Glomerular endothelial cell (primary cell): ENCODE results near the gene USP48. TPM values are rescaled to one million over a fixed set of nuclear protein-coding genes. Genes with fewer than 3 reads are reported as not detected.
"Not testable (repeated sequence)": the region's sequence is repeated elsewhere in the genome, so short reads cannot be mapped to it uniquely, and the experiment has no call there.

ENCODE experiments used
- DNase-seq: peaks from one replicate; pipeline ENCODE4 v3.0.0-alpha.2; 2011; ENCODE audit warnings: low read depth, low spot score; ENCODE audit errors: extremely low read depth
- total RNA-seq: library from RNA; depleted of rRNA; stranded (reverse); fragments of >200 nt; gene quantifications from 2 replicates; pipeline ENCODE4 v1.2.3, GENCODE V29; 2015

Gene USP48
- total RNA-seq, 1 donor from 2014 or later = 61.5 TPM

DNA sequence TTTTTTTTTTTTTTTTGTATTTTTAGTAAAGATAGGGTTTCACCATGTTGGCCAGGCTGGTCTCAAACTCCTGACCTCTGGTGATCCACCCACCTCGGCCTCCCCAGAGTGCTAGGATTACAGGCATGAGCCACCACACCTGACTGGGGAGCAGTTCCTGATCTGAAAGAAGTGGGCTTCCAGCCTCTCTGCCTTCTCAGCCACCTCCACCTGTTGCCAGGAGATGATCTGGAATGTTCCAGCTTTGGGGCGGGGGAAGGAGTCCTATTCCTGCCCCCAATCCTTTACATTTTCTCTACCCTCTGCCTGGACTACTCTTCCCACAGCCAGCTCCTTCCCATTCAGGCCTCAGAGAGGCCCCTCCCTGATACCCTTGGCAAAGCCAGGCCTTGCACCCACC is 141.9 kb downstream of the USP48 start:
- no peak for DNase-seq

DNA sequence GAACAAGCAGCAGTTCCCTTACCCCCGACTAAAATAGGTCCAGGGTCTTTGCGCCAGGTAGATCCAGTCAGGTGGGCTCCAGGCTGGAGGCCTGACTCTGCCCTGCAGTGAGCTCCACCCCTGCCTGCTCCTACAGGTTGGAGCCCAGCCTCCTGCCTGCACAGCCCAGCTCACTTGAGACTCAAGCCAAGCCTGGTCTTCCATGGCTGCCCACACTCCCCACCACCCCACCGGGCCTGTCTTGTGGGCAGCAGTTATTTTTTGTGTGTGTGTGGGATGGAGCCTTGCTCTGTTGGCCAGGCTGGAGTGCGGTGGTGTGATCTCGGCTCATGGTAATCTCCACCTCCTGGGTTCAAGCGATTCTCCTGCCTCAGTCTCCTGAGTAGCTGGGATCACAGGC is 142.3 kb downstream of the USP48 start:
- no peak for DNase-seq

DNA sequence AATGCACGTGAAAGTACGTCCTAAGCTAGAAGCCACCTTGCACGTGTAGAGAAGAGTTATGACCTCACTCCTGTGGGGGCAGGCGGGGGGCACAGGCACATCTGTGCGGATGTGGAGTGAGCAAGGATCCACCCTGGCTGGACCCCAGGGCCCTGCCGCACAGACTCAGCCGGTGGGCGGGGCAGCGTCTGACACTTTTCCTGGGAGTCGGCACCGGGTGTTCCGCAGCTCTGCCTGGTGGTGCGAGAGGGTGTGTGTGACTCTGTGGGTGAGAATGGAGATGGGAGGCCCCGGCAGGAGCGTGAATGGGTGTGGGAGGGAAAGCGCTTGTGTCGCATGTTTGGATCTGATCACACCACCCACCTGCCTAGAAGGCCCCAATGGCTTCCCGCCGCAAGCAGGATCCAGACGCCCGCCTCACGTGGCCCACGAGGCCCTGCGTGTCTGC is 143.3 kb downstream of the USP48 start:
- DNase-seq = no peak

DNA sequence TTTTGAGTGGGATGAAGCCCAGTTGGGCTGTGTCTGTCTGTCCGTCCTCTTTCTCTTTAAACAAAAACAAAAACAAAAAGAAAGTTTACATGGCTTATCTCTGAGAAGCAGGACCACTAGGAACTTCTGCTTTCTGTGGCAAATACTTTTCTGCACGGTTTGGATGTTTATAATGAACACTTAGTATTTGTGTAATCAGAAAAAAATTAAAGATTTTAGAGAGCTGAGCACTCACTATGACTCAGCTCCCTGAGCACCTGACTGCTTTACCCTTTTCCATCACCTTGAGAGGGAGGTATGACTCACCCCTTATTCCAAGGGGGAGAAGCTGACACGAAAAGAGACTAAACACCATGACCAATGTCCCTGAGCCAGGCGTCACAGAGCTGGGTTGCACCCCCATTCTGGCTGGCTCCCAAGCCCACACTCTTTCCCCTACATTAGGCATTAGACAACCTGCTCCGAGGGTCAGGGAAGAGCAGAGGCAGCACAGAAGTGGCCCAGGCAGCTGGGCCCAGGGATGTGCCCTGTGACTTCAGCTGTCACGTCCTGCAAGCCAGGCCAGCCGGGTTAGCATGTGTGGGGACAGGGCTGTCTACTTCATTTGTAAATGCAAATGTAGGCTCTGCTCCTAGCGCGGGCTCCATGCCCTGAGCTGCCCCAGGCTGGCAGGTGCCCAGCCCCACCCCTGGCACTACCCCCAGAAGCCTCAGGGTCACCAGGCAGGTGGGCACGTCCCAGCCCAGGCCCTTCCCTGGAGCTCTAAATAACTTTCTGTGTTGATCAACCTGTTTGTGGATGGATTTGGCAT is 144.2 kb downstream of the USP48 start:
- no peak for DNase-seq

DNA sequence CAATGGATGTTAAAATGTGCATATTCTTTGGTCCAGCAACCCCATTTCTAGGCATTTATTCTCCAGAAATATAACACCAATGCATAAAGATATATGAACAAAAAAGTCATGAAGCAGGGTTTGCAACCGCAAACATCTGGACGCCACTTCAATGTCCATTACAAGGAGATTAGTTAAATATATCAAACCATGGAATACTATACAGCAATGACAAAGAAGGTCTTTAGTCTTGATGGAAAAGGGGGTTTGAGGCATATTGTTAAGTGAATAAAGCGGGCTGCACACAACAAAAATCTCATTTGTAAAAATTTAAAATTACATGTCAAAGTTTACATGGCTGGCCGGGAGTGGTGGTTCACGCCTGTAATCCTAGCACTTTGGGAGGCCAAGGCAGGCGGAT is 145.4 kb downstream of the USP48 start:
- DNase-seq = no peak

DNA sequence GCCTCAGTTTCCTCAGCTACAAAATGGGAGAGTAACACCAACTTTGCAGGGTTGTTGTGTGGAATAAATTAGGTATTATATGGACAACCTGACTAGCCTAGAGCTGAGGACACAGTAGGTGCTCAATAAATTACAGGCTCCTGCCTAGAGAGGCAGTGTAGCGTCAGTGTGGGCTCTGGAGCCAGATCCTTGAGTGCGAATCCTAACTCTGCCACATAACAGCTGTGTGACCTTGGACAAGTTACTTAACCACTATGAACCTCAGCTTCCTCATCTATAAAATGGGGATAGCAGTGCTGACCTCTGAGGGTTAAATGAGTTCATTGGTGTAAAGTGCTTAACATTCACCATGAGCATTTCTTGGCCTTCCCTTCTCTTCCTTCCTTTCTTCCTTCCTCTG is 146.9 kb downstream of the USP48 start:
- no peak for DNase-seq

DNA sequence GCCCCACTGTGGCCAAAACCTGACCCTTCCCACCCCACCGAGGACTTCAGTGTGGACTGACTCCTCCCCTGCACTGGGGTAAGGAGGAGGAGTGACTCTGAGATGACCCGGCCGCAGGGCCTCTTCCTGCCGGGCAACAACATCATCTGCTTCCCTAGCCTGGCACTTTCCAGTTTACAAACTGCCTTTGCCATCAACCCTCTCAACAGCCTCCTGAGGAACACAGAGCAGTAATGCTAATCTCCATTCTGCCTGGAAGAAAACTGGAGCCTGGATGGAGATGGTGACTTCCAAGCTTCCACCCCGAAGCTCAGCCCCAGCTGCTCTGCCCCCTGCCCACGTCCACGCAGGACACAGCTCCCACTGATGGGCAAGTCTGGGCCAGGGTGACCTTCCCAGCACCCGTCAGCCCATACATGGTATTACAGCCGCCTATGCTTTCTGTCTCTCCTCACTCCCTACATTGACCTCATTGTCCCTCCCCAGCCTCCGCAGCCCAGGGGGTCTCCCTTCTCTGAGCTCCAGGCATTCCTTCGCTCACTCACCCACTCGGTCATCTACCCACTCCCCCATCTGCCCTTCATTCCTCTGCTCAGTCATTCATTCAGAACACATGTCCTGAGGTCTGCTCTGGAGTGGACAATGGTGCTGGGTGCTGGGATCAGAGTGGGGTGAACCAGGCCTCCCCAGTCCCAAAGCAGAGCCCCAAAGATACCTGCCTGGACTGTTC is 148.0 kb downstream of the USP48 start:
- no peak for DNase-seq

DNA sequence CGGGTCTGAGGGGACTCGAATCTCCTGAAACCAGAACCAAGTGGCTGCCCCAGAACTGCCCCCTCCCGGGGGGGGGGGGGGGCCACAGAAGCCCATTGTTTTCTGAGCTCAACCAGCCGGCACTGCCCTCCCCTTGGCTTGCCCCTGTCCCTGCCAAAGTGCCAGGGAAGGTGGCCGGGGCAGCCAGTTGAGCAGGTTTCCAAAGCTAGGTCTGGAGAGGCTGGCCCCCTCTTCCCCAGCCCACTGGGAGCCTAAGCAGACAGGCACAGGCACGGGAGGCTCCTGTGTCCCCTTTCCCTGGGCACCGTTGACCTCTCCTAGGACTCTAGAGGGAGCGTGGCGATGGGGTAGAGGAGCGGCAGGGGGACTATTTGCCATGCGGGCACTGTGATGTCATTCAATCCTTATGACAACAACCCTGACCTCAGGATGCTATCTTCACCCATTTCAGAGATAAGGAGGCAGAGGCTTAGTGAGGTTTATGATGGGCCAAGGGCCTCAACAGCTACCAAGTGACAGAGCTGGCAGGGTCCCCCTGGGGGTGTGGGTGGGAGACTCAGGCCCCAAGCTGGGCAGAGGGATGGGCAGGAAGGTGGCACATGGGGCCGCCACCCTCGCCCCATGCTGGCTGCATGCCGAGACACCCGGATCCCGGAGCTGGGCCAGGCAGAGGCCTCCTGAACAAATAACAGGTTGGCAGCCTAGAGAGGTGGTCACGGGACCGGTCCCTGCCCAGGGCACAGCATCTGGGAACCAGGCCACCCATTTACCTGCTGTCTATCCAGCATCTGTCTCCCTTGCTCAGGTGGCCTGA is 148.8 kb downstream of the USP48 start:
- DNase-seq = no peak

DNA sequence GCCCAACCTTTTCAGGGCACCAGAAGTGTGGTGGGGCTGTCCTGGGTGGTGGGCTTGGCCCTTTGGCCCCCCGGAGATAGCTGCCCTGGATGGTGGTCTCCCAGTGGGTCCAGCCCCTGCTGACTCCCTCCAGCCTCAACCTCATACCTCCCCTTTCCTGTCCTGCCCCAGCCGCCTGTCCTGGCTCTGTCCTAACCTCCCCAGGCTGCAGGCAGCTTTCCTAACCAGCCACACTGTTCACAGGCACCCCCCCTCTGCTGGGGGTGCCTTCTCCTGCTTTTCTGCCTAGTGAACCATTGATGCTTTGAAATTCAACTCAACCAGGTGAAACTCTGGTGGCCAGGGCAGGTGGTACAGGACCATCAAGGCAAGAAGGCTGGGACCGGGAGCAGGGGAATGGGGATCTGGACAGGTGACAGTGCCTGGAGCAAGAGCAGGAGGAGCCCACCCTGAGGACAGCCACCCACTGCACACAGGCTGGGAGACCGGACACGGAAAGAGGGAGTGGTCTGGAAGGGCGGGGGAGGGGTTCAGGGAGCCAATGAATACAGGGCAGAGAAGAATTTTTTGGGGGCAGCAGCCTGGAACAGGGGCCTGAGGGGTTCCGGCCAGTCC is 149.7 kb downstream of the USP48 start:
- DNase-seq = no peak

DNA sequence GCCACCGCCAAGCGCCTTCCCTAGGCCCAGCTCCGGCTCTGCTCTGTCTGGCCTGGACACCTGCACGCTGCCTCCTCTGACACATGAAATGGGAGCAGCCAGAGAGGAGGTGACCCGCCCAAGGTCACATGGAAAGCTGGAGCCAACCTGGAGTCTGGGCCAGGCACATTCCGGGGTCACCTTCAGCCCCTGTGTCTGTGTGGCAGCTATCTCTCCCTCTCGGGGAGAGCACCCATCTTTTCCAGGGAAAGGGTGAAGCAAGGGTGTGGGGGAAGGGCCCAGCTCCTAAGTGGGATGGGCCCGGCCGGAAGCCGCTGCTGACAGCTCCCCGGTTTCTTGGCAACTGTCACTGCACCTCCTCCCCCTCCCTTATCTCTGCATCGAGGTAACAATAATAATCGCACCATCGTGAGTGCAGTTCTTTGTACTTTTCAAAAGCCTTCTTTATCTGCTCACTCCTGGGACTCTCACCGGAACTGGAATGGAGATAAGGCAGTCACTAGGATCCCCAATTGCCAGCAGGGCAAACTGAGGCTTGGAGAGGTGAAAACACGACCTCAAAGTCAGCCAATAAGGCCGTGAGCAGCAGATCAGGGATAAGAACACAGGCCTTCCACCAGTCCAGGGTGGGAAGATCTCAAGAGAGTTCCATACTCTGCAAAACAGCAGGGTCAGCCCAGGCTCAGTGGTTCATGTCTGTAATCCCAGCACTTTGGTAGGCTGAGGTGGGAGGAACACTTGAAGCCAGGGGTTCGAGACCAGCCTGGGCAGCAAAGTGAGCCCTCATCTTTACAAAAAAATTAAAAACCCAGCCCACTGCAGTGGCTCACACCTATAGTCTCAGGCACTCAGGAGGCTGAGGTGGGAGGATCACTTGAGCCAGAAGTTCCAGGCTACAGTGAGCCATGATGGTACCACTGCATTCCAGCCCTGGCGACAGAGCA is 150.7 kb downstream of the USP48 start:
- no peak for DNase-seq

DNA sequence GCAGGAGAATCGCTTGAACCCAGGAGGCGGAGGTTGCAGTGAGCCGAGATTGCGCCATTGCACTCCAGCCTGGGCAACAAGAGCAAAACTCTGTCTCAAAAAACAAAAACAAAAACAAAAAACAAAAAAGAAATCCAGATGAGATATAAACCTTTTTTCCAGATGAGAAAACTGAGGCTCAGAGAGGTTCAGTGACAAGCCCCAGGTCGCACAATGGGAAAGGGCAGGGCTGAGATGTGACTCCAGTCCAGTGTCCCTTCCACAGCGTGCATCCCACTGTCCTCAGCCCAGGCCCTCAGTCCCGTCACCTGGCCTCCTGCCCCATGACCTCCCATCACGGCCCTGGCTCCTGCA is 151.4 kb downstream of the USP48 start:
- not testable (repeated sequence) for DNase-seq

DNA sequence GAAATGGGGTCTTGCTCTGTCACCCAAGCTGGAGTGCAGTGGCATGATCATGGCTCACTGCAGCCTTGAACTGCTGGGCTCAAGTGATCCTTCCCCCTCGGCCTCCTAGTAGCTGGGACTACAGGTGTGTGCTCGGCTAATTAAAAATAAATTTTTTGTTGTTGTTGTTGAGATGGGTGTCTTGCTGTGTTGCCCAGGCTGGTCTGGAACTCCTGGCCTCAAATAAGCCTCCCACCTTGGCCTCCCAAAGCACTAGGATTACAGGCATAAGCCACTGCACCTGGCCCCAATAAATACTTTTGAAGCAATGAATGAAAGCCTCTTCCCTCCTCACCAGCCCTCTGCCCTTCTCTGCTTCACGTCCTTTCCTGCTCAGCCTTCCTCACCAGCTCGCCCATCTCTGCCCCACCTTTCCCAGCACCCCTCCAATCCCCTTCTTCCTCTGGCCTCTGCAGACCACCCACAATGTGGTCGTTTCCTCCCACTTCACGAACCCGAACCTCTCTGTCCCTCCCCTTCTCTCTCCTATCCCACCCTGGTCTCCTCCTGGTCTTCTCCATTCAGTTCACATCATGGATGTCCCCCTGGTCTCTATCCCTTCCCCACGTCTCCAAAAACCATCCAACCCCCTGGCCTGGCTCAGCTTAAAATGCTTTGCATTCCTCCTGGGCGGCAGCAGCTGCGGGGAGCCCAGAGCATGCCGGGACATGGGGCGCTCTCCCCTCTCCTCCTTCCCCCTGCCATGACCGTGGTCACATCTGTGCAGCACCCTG is 152.2 kb downstream of the USP48 start:
- no peak for DNase-seq

DNA sequence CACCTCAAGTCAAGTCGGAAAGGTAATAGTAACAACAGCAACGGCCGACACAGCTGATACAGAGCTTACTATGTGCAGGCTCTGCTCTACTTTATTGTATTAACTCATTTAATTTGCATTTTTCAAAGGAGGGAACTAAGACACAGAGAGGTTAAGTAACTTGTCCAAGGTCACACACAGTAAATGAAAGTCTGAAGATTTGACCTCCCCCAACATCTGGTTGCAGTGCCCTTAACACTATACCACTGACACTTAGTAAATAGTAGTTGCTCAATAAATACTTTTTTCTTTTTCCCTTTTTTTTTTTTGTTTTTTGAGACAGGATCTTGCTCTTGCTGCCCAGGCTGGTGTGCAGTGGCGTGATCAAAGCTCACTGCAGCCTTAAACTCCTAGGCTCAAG is 153.0 kb downstream of the USP48 start:
- DNase-seq = no peak

DNA sequence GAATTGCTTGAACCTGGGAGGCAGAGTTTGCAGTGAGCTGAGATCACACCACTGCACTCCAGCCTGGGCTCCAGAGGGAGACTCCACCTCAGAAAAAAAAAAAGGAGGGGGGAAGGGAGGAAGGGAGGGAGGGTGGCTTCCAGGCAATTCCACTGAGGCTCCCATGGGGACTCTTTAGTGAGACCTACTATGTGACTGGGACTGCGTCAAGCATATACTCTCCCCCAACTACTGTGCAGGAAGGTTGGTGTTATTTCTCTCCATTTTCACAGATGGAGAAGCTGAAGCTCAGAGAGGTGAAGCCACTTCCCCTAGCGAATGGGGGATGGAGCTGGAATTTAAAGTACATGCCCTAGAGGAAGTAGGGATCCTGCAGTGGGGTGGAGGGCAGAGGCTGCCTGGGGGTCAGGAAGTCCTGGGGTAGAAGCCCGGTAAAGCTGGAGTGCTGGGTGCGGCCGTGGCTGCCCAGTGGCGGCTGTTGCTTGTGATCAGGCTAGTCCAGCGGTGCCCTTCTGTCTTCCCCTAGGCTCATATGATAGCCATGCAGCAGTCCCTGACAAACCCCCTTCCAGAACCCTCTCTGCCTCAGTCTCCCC is 154.1 kb downstream of the USP48 start:
- DNase-seq = no peak

Other genes starting within 250 kb of the USP48 start
- 0.82 TPM in 1 of 2 replicates, not detected in the other for gene RAP1GAP, start 113.8 kb downstream of the USP48 start, total RNA-seq
- 0.05 TPM in 1 of 2 replicates, not detected in the other for gene LDLRAD2, start 29.1 kb upstream of the USP48 start, total RNA-seq
- gene HSPG2, start 154.2 kb upstream of the USP48 start, total RNA-seq = 2,040 and 3,652 TPM in 2 replicates
- gene CELA3B, start 193.9 kb upstream of the USP48 start, total RNA-seq = not detected in 2 replicates
- gene CELA3A, start 218.5 kb upstream of the USP48 start, total RNA-seq = not detected in 2 replicates